ENCODE data around the gene TSPYL2. TPM values are rescaled to one million over a fixed set of nuclear protein-coding genes. Genes with fewer than 3 reads are reported as not detected.
A peak's percentile ranks its signal among the peaks of the same experiment; 100 is the strongest.

The TSPYL2 gene
- total RNA-seq, 2 donors from 2014 or later = 34.3 to 250 TPM

DNA sequence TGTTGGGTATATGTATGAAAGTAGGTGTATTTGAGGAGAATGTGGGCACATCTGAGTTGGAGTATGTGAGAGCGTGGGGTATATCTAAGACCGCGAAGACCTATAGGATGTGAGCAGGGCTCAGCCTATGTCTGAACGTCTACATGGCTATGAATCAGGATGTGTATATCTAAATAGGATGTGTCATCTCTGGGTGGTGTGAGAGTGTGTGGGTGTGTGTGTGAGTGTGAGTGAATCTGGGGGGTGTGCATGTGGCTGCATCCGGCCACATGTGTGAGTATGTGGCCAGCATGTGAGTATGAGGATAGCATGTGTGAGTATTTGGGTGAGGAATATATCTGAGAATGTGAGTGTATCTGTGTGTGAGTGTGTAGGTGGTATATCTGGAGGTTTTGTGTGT, 25.9 kb upstream of the TSPYL2 start:
- H3K36me3 ChIP-seq = no peaks in the 10 kb centered on the region
- DNase-seq (ENCODE audit: low spot score) = no peak
- H3K9me3 ChIP-seq = no peaks in the 10 kb centered on the region
- H3K4me3 ChIP-seq = no peak overlapping the region
- intact Hi-C loops (cut with DNase I) = no loop called here
- TF ChIP-seq, protein P1, sequence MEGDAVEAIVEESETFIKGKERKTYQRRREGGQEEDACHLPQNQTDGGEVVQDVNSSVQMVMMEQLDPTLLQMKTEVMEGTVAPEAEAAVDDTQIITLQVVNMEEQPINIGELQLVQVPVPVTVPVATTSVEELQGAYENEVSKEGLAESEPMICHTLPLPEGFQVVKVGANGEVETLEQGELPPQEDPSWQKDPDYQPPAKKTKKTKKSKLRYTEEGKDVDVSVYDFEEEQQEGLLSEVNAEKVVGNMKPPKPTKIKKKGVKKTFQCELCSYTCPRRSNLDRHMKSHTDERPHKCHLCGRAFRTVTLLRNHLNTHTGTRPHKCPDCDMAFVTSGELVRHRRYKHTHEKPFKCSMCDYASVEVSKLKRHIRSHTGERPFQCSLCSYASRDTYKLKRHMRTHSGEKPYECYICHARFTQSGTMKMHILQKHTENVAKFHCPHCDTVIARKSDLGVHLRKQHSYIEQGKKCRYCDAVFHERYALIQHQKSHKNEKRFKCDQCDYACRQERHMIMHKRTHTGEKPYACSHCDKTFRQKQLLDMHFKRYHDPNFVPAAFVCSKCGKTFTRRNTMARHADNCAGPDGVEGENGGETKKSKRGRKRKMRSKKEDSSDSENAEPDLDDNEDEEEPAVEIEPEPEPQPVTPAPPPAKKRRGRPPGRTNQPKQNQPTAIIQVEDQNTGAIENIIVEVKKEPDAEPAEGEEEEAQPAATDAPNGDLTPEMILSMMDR (IDR thresholded peaks at IDR 0.05) = no peak
- TF ChIP-seq POLR2AphosphoS5 (IDR thresholded peaks at IDR 0.05) (no peak), POLR2A (IDR thresholded peaks at IDR 0.05) (no peak)
- no peaks in the 10 kb centered on the region for H3K27me3 ChIP-seq (replicated peaks; ENCODE audit: insufficient read depth)
- 86% methylated on average over 5 of the region's 5 CpGs for WGBS
- no peaks in the 10 kb centered on the region for H3K4me1 ChIP-seq (replicated peaks)
- H3K27ac ChIP-seq = no peak overlapping the region

DNA sequence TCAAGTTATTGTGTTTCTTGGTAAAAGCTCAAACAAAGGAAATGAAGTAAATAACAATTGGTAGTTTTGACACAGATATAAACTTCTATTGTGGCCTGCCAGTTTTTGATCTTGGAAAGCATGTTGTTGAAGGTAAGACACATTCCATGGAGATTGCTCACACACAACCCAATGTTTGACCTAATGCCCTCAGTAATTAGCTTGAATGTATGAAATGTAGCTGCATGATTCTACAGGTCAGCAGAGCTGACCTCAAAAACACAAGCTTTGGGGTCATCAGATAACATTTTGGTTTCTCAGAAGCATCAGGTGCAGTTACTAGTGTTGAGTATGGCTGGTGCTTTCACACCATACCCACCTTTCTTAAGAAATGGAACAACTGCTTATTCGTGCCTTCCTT, 17.1 kb upstream of the TSPYL2 start:
- 100% methylated on average over 1 of the region's 1 CpG for WGBS
- Histone ChIP-seq H3K4me3 (no peak overlapping the region), H3K4me1 (replicated peaks) (no peaks in the 10 kb centered on the region), H3K27ac (no peak overlapping the region), H3K27me3 (replicated peaks; ENCODE audit: insufficient read depth) (no peaks in the 10 kb centered on the region), H3K36me3 (no peaks in the 10 kb centered on the region), H3K9me3 (no peaks in the 10 kb centered on the region)
- TF ChIP-seq POLR2AphosphoS5 (IDR thresholded peaks at IDR 0.05) (no peak), POLR2A (IDR thresholded peaks at IDR 0.05) (no peak)
- TF ChIP-seq, protein P1 (IDR thresholded peaks at IDR 0.05) = no peak
- no peak for DNase-seq (ENCODE audit: low spot score)
- intact Hi-C loops (cut with DNase I) = no loop called here

DNA sequence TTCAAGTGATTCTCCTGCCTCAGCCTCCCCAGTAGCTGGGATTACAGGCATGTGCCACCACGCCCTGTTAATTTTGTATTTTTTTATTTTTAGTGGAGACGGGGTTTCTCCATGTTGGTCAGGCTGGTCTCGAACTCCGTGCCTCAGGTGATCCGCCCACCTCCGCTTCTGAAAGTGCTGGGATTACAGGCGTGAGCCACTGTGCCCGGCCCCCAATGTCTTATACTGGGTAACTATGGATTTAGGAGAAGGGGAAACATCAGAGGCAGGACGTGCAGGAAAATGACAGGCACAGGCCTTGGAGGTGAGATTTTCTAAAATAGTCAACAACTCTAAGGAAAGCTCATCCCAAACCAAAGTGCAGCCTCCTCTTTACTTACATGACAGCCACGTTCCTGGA, 11.1 kb upstream of the TSPYL2 start:
- 85% methylated on average over 10 of the region's 10 CpGs for WGBS
- no peak for DNase-seq (ENCODE audit: low spot score)
- H3K27ac ChIP-seq = no peak overlapping the region
- H3K9me3 ChIP-seq = no peaks in the 10 kb centered on the region
- H3K36me3 ChIP-seq = no peaks in the 10 kb centered on the region
- TF ChIP-seq POLR2A (IDR thresholded peaks at IDR 0.05) = no peak
- no peaks in the 10 kb centered on the region for H3K4me1 ChIP-seq (replicated peaks)
- intact Hi-C loops (cut with DNase I) = loop anchor here (1.0 kb wide), 1 partner anchor 18 kb away; no protein-coding TSS in a partner anchor
- no peaks in the 10 kb centered on the region for H3K27me3 ChIP-seq (replicated peaks; ENCODE audit: insufficient read depth)
- H3K4me3 ChIP-seq = no peak overlapping the region

DNA sequence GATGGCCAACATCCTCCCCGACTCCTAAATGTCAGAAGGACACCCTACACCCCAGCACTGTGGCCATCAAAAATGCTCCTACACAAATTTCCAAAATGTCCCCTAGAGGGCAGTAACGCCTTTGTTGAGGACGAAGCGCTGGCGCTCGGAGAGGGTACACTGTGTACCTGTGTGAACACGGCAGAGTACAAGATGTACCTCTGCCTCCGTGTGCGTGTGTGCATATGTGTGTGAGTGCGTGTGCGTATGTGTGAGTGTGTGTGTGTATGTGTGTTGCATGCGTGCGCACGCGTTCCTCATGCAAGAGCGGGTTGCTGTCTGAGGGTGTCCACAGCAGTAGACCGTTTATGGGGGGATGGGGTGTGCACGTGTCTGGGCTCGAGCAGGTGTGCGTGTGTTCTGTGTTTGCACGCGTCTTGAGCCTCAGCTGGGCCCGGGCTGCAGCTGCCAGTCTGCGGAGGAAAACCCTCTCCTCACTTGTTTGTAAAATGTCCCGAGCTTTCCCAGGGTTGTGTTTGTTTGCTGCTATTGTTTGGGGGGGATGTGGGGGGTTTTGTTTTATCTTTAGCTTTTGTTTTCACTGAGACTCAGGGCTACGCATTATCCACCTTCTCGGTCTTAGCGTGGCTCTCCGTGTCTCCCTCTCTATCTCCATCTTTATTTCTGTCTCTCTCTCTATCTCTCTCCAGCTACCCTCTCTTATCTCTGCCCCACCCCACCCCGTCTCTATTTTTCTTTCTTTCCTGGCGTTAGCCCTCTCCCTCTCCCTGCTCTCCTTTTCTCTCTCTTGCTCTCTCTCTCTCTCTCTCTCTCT, 10.4 kb upstream of the TSPYL2 start:
- WGBS = 0% methylated on average over 16 of the region's 31 CpGs

GRCh38 chrX:53072418-53073114, 9.6 kb upstream of the TSPYL2 start:
- no peak for DNase-seq (ENCODE audit: low spot score)
- no peaks in the 10 kb centered on the region for H3K36me3 ChIP-seq
- intact Hi-C loops (cut with DNase I) = no loop called here
- H3K27ac ChIP-seq = peak overlapping the region; percentile 67 to 74
- 64% methylated on average over 9 of the region's 9 CpGs for WGBS
- no peaks in the 10 kb centered on the region for H3K27me3 ChIP-seq (replicated peaks; ENCODE audit: insufficient read depth)
- H3K9me3 ChIP-seq = no peaks in the 10 kb centered on the region
- H3K4me1 ChIP-seq (replicated peaks) = no peaks in the 10 kb centered on the region
- no peak overlapping the region for H3K4me3 ChIP-seq
- TF ChIP-seq POLR2A (IDR thresholded peaks at IDR 0.05) = no peak
- TF ChIP-seq, protein P1 (IDR thresholded peaks at IDR 0.05) = no peak
- no peak for TF ChIP-seq POLR2AphosphoS5 (IDR thresholded peaks at IDR 0.05)

More for the DNA sequence above, 10.4 kb upstream of the TSPYL2 start:
- Histone ChIP-seq H3K27me3 (replicated peaks; ENCODE audit: insufficient read depth) (no peaks in the 10 kb centered on the region), H3K4me3 (peak overlapping the region; percentile 16), H3K36me3 (no peaks in the 10 kb centered on the region), H3K27ac (peak overlapping the region; percentile 67 to 74), H3K9me3 (no peaks in the 10 kb centered on the region), H3K4me1 (replicated peaks) (no peaks in the 10 kb centered on the region)
- intact Hi-C loops (cut with DNase I) = loop anchor here (1.0 kb wide), 1 partner anchor 17 kb away; no protein-coding TSS in a partner anchor
- TF ChIP-seq POLR2AphosphoS5 (IDR thresholded peaks at IDR 0.05) (peak; percentile 92), POLR2A (IDR thresholded peaks at IDR 0.05) (no peak)
- TF ChIP-seq, protein P1 (IDR thresholded peaks at IDR 0.05) = peak; percentile 14 to 74 (median 73)
- peak; percentile 74 for DNase-seq (ENCODE audit: low spot score)

Data from prostate gland (tissue), 2 donors.